H54 (cell line): ENCODE data around the gene CELA1.
A peak's percentile ranks its signal among the peaks of the same experiment; 100 is the strongest.
"Not testable (repeated sequence)": the region's sequence is repeated elsewhere in the genome, so short reads cannot be mapped to it uniquely, and the experiment has no call there.

Experiments
- DNase-seq: peaks from one replicate; pipeline ENCODE4 v3.0.0; 2011; ENCODE audit warnings: low spot score, mixed read lengths; ENCODE audit not compliant: insufficient read length
- FAIRE-seq: peaks from 3 replicates; lab custom pipeline; 2011; peaks lifted over from hg19 to GRCh38; lab: Jason Lieb, UNC
- POLR2A ChIP-seq: IDR thresholded peaks from 2 replicates; pipeline ENCODE4 v1.6.1; 2011; ENCODE audit warnings: low read depth, mild to moderate bottlenecking, low read length

CELA1 gene

GRCh38 chr12:51345681-51346080, 798 bp downstream of the CELA1 start:
- FAIRE-seq (no peak), DNase-seq (no peak)
- no peak for TF ChIP-seq POLR2A

- TF ChIP-seq POLR2A: no peak
- DNase-seq: no peak
- FAIRE-seq: no peak
These were observed 3.3 kb downstream of the CELA1 start for GRCh38 chr12:51343201-51343600.

- DNase-seq (no peak), FAIRE-seq (no peak)
- no peak for TF ChIP-seq POLR2A
These were observed 4.1 kb downstream of the CELA1 start for GRCh38 chr12:51342416-51342815.

- peak; percentile 62 for FAIRE-seq
- TF ChIP-seq POLR2A: no peak
- DNase-seq: peak; percentile 61
These were observed 5.0 kb downstream of the CELA1 start for GRCh38 chr12:51341251-51342007.

GRCh38 chr12:51339750-51340149, 6.7 kb downstream of the CELA1 start:
- FAIRE-seq: no peak
- DNase-seq: no peak
- no peak for TF ChIP-seq POLR2A

- not testable (repeated sequence) for FAIRE-seq, DNase-seq
These were observed 9.1 kb downstream of the CELA1 start for GRCh38 chr12:51337336-51337735.

GRCh38 chr12:51335931-51336330, 10.5 kb downstream of the CELA1 start:
- no peak for TF ChIP-seq POLR2A
- FAIRE-seq (no peak), DNase-seq (no peak)

GRCh38 chr12:51334764-51335163, 11.7 kb downstream of the CELA1 start:
- TF ChIP-seq POLR2A: no peak
- DNase-seq: no peak
- no peak for FAIRE-seq

GRCh38 chr12:51333536-51333935, 12.9 kb downstream of the CELA1 start:
- no peak for TF ChIP-seq POLR2A
- no peak for DNase-seq
- no peak for FAIRE-seq

- DNase-seq (no peak), FAIRE-seq (no peak)
- TF ChIP-seq POLR2A: no peak
These were observed 16.3 kb downstream of the CELA1 start for GRCh38 chr12:51330186-51330585.

- TF ChIP-seq POLR2A: no peak
- DNase-seq (no peak), FAIRE-seq (no peak)
These were observed 16.7 kb downstream of the CELA1 start for GRCh38 chr12:51329742-51330141.

- DNase-seq (no peak), FAIRE-seq (no peak)
These were observed 17.9 kb downstream of the CELA1 start for GRCh38 chr12:51328587-51328986.

GRCh38 chr12:51326698-51327439, 19.6 kb downstream of the CELA1 start:
- no peak for FAIRE-seq
- DNase-seq: peak; percentile 27
- no peak for TF ChIP-seq POLR2A

More at GRCh38 chr12:51328587-51328986, 17.9 kb downstream of the CELA1 start:
- TF ChIP-seq POLR2A: no peak

- no peak for TF ChIP-seq POLR2A
- no peak for FAIRE-seq
- no peak for DNase-seq
These were observed 21.5 kb downstream of the CELA1 start for GRCh38 chr12:51324953-51325352.
